OCI-LY1 (cell line): ENCODE data around the gene FBN2.

Experiments
- CTCF ChIP-seq: fragments of 200-600 bp; sonication (generic), shearing (Covaris generic); IDR thresholded peaks from 2 replicates; pipeline ENCODE4 v1.5.1; 2017; ENCODE audit warnings: mild to moderate bottlenecking, antibody characterized with exemption, low read length, moderate library complexity, mixed read lengths
- EZH2 ChIP-seq: fragments of 200-600 bp; sonication (generic), shearing (Covaris generic); IDR thresholded peaks from 2 replicates; pipeline ENCODE4 v1.8.0; 2017; ENCODE audit warnings: borderline replicate concordance, mixed run types, mild to moderate bottlenecking, antibody characterized with exemption, low read length, moderate library complexity, mixed read lengths

DNA sequence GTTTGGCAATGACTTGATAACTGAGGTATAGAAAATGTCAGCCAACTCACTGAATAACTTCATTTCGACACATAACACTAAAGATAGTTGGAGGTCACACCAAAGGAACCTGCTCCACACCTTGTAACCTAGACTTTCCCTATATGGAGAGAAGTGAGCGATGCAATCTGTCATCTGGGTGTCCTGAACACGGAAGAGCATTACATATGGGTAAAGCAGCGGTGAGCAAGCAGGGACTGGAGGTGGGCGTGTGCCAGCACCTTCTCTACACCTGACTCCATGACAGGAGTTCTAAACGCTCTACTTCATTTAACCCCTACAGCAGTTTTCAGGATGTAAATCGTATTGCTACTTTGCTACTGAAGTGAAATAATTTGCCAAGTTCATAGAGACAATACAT is 301.7 kb downstream of the FBN2 start:
- TF ChIP-seq CTCF, result no peak
- TF ChIP-seq EZH2, result no peak
